Heart left ventricle (tissue), 16 donors: ENCODE data around the gene C1orf35. TPM values are rescaled to one million over a fixed set of nuclear protein-coding genes. Genes with fewer than 3 reads are reported as not detected.

Source experiments
- ATAC-seq, 4 donors: fragments of 200-7000 bp; cut with Tn5 transposase; one replicate each; pipeline ENCODE4 v1.9.1; 2020 to 2022; ENCODE audit warnings: moderate library complexity in 4 of 4, mild to moderate bottlenecking in 3 of 4, moderate number of reproducible peaks in 1 of 4
- DNase-seq, 5 donors: peaks; one replicate each; pipeline ENCODE4 v3.0.0-alpha.2; 2020
- H3K27ac ChIP-seq, 12 donors: fragments of 200-600 bp; sonication (generic) in 4 of 12; one replicate each; pipeline versions ENCODE4 v1.5.0 to v1.8.0; 2016 to 2022; ENCODE audit warnings: mild to moderate bottlenecking in 2 of 12
- H3K27me3 ChIP-seq, 9 donors: fragments of 200-600 bp; sonication (generic) in 2 of 9; one replicate each; pipeline versions ENCODE4 v1.5.1 to v1.8.0; 2016 to 2022; ENCODE audit warnings: mild to moderate bottlenecking in 3 of 9
- H3K36me3 ChIP-seq, 9 donors: fragments of 200-600 bp; sonication (generic) in 2 of 9; one replicate each; pipeline versions ENCODE4 v1.5.0 to v1.8.0; 2018 to 2022; ENCODE audit warnings: mild to moderate bottlenecking in 2 of 9
- H3K4me1 ChIP-seq, 12 donors: fragments of 200-600 bp; sonication (generic) in 4 of 12; one replicate each; pipeline versions ENCODE4 v1.5.0 to v1.8.0; 2016 to 2022; ENCODE audit warnings: mild to moderate bottlenecking in 3 of 12
- H3K4me3 ChIP-seq, 12 donors: fragments of 200-600 bp; sonication (generic) in 4 of 12; one replicate each; pipeline versions ENCODE4 v1.5.0 to v1.8.0; 2017 to 2022; ENCODE audit warnings: mild to moderate bottlenecking in 9 of 12, moderate library complexity in 4 of 12
- H3K9me3 ChIP-seq, 12 donors: fragments of 200-600 bp; sonication (generic) in 4 of 12; one replicate each; pipeline versions ENCODE4 v1.5.0 to v1.8.0; 2016 to 2022; ENCODE audit warnings: mild to moderate bottlenecking in 1 of 12
- POLR2A ChIP-seq, 2 donors: fragments of 450-650 bp; IDR thresholded peaks; one replicate each; pipeline ENCODE4 v1.6.1; 2017; ENCODE audit warnings: antibody characterized with exemption in 2 of 2, mild to moderate bottlenecking in 2 of 2, moderate library complexity in 2 of 2
- WGBS, 4 donors: extraction: QIAGEN DNeasy Blood & Tissue Kit in 2 of 4; methylation state at CpG; one replicate each; pipeline versions ENCODE4 v1.1.5 to v1.1.7; 2013 to 2018; 5-methylcytosine and 5-hydroxymethylcytosine counted together
- intact Hi-C, 10 donors: fragments of 100-400 bp; cut with DNase I; formaldehyde crosslinking; loops; one replicate each; pipeline versions ENCODE4 v1.11.1 to v1.14.2; 2022
- polyA plus RNA-seq, 2 donors: library from polyadenylated mRNA; stranded (reverse); fragments of 200-250 nt; gene quantifications; one replicate each; pipeline ENCODE4 v1.2.3, GENCODE V29; 2013
- total RNA-seq, 9 donors: library from RNA; depleted of rRNA in 2 of 9; stranded (reverse); fragments of >200 nt in 2 of 9; fragmentation: NEBNext Ultra II Directional in 3 of 9; extraction: Animal tissue kit (Norgen Biotek cat#: 25700) in 3 of 9; gene quantifications; one replicate each; pipeline versions ENCODE4 v1.1.0 to v1.2.4, GENCODE V29; 2016 to 2023
- TF ChIP-seq, protein P1 (sequence below), 12 donors: fragments of 200-600 bp; sonication (generic) in 4 of 12; IDR thresholded peaks; one replicate each; pipeline versions ENCODE4 v1.5.0 to v1.8.0; 2018 to 2022; ENCODE audit warnings: antibody characterized with exemption in 12 of 12, mild to moderate bottlenecking in 5 of 12
- donor health status: ischemic (EF 13 %, LVEDD 7.1; RV severe dilation, severe dysfunction).
- donor health status: healthy with polysubstance abuse.
- donor health status: DM: no; HTN: yes; CAD: no.
- donor health status: DM: no; HTN: no; CAD: no.
- donor health status: ischemic (EF 25% LVEDD 6.9; RV normal size, moderate dysfunction).
- donor health status: ischemic (EF 25% LVEDD 5.7; RV mildly dilated, moderate dysfunction).
- donor health status: healthy.
- donor health status: DM: yes; HTN: yes; CAD: no.
- donor health status: ischemic (EF 35%, LVEDD 5.7; RV mildly dilated, moderate dysfunction).
- donor health status: nonischemic (EF 11% LVEDD 7.7; RV severe dilation, severe dysfunction).
- donor health status: DM: yes; HTN: yes; CAD: no.
- donor health status: PGD.
- donor health status: ischemic (EF 29% LVEDD 5.4; RV normal size, mild dysfunction).
- donor health status: nonischemic (EF 23%, LVEDD 6.1; RV moderate dilation, normal function).

C1orf35 gene
- total and polyA plus RNA-seq, 11 donors = 6.2 to 9.8 (median 7.7) TPM

DNA sequence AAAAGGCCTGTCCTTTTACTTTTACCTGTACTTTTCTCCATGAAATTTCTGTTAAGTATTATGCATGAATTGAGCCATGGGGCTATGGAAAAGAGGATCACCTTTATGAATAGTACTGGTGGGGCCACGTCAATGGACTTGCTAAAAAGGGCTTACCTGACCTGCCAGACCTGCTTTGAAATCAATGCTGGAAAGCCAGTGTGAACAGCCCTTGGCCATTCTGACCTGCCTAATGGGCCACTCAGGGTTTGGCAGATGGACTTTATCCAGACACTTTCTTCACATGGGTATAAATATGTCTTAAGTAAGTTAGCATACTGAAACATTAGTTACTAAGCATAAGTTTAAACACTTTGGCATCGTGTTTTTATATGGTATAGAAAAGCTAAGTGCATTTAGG lies 28.6 kb upstream of the C1orf35 start:
- 92 to 94% (median 93%) methylated on average over 2 of the region's 2 CpGs for WGBS, 4 donors
- Histone ChIP-seq H3K4me3 (no peak overlapping the region), H3K27ac (no peak overlapping the region), H3K36me3 (no peaks in the 10 kb centered on the region), H3K9me3 (no peaks in the 10 kb centered on the region), H3K4me1 (peaks cover 0 to 8% (median 2%) of the 10 kb centered on the region in 12 donors), H3K27me3 (peaks cover 0 to 10% (median 0%) of the 10 kb centered on the region in 9 donors)
- intact Hi-C loops = loop anchor here (5.0 to 10.0 kb wide), 7 partner anchors 36 to 386 kb away; partner anchors contain the start of gene IBA57 (in 4 of the 10)
- ATAC-seq (no peak), DNase-seq (no peak)
- TF ChIP-seq POLR2A (IDR thresholded peaks at IDR 0.05) = no peak
- TF ChIP-seq, protein P1, sequence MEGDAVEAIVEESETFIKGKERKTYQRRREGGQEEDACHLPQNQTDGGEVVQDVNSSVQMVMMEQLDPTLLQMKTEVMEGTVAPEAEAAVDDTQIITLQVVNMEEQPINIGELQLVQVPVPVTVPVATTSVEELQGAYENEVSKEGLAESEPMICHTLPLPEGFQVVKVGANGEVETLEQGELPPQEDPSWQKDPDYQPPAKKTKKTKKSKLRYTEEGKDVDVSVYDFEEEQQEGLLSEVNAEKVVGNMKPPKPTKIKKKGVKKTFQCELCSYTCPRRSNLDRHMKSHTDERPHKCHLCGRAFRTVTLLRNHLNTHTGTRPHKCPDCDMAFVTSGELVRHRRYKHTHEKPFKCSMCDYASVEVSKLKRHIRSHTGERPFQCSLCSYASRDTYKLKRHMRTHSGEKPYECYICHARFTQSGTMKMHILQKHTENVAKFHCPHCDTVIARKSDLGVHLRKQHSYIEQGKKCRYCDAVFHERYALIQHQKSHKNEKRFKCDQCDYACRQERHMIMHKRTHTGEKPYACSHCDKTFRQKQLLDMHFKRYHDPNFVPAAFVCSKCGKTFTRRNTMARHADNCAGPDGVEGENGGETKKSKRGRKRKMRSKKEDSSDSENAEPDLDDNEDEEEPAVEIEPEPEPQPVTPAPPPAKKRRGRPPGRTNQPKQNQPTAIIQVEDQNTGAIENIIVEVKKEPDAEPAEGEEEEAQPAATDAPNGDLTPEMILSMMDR (IDR thresholded peaks at IDR 0.05) = no peak

DNA sequence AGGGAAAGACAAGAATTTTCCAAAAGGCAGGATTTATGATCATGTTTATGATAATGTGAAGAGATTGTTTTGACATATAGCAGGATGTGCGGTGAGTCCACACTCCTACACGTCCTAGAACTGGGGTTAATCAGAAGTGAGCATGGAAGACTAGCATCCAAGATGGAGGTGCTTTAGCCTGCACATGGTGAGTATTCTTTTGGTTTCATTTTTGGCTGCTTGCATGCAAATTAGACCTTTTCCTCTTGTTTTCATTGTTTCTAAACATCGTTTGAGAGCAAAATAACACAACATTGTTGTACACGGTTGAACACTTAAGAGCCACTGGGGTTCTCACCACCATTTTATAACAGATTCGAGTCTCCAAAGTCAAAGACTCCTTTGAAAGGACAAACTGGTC lies 22.1 kb upstream of the C1orf35 start:
- no peak for ATAC-seq
- Histone ChIP-seq H3K9me3 (no peaks in the 10 kb centered on the region), H3K4me1 (no peaks in the 10 kb centered on the region), H3K27me3 (peaks cover 0 to 5% (median 0%) of the 10 kb centered on the region in 9 donors), H3K27ac (no peak overlapping the region), H3K4me3 (no peak overlapping the region), H3K36me3 (no peaks in the 10 kb centered on the region)
- intact Hi-C loops = loop anchor here in 1 of 10 donors (10.0 kb wide), 1 partner anchor 50 kb away; no protein-coding TSS in a partner anchor
- 75 to 85% (median 79%) methylated on average over 5 of the region's 5 CpGs for whole genome bisulfite sequencing, 4 donors
- no peak for TF ChIP-seq POLR2A (IDR thresholded peaks at IDR 0.05)
- TF ChIP-seq, protein P1 (IDR thresholded peaks at IDR 0.05) = no peak
- no peak for DNase-seq

DNA sequence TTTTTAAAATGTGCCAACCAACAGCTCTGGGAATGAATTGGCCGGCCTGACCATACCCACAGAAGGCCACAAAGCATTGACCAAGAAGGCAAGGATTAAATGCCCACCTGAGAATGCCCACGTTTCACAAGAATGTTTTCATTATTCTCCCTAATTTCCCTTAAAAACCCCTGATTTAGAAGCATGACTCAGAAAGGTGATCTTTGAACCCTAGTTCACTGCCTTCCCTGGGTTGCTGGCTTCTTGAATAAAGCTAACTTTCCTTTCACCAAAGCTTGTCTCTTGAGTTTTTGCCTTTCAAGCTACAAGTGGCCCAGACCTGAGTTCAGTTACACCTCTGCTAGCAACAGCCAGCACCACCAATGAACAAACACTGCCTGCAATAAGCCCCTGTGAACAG lies 20.4 kb upstream of the C1orf35 start:
- Histone ChIP-seq H3K9me3 (no peaks in the 10 kb centered on the region), H3K4me1 (no peaks in the 10 kb centered on the region), H3K4me3 (no peak overlapping the region), H3K36me3 (no peaks in the 10 kb centered on the region), H3K27me3 (no peaks in the 10 kb centered on the region), H3K27ac (no peak overlapping the region)
- TF ChIP-seq POLR2A (IDR thresholded peaks at IDR 0.05) = no peak
- TF ChIP-seq, protein P1 (IDR thresholded peaks at IDR 0.05) = no peak
- WGBS, 4 donors = 68 to 80% (median 75%) methylated on average over 2 of the region's 2 CpGs
- DNase-seq (no peak), ATAC-seq (no peak)
- intact Hi-C loops = loop anchor here in 1 of 10 donors (10.0 kb wide), 1 partner anchor 51 kb away; no protein-coding TSS in a partner anchor

DNA sequence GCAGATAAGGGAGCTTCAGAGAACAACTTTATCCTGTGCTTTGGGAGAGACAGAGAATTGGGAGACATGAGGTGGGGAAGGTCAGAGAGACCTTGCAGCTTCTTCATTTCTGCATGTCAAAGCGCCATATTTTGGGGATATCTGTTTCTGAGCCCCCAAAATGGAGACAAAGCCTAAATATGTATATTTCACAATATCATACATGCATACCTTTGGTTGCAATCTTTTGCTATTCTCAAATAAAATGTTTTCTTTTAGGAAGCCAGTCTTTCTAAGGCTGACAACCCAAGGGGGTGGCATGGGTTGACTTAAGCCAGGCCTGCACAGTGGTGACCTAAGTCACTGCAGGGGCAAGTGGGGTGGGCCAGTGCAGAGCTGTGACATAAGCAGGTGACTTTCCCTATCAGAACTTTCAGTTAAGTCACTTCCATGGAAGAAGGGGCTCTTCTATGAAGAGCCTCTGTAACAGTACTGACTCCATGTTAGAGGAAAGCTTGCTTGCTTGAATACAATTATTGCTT lies 19.9 kb upstream of the C1orf35 start:
- 64 to 79% (median 67%) methylated on average over 1 of the region's 1 CpG for WGBS, 4 donors
- intact Hi-C loops = loop anchor here in 1 of 10 donors (10.0 kb wide), 1 partner anchor 52 kb away; no protein-coding TSS in a partner anchor
- TF ChIP-seq, protein P1 (IDR thresholded peaks at IDR 0.05) = no peak
- TF ChIP-seq POLR2A (IDR thresholded peaks at IDR 0.05) = no peak
- DNase-seq (no peak), ATAC-seq (no peak)
- peaks cover 0 to 3% (median 0%) of the 10 kb centered on the region in 12 donors for H3K9me3 ChIP-seq
- no peaks in the 10 kb centered on the region for H3K4me1 ChIP-seq
- H3K27ac ChIP-seq = no peak overlapping the region
- H3K4me3 ChIP-seq = no peak overlapping the region
- H3K27me3 ChIP-seq = no peaks in the 10 kb centered on the region
- H3K36me3 ChIP-seq = no peaks in the 10 kb centered on the region
